AML-193 (cell line): Measurements from ENCODE around the gene ZNF514.
"Not testable (repeated sequence)": the region's sequence is repeated elsewhere in the genome, so short reads cannot be mapped to it uniquely, and the experiment has no call there.

Experiments
- DNase-seq, 2 experiments: peaks; one replicate each; lab custom pipeline; 2025; lab: John Stamatoyannopoulos, UW

Gene ZNF514

DNA sequence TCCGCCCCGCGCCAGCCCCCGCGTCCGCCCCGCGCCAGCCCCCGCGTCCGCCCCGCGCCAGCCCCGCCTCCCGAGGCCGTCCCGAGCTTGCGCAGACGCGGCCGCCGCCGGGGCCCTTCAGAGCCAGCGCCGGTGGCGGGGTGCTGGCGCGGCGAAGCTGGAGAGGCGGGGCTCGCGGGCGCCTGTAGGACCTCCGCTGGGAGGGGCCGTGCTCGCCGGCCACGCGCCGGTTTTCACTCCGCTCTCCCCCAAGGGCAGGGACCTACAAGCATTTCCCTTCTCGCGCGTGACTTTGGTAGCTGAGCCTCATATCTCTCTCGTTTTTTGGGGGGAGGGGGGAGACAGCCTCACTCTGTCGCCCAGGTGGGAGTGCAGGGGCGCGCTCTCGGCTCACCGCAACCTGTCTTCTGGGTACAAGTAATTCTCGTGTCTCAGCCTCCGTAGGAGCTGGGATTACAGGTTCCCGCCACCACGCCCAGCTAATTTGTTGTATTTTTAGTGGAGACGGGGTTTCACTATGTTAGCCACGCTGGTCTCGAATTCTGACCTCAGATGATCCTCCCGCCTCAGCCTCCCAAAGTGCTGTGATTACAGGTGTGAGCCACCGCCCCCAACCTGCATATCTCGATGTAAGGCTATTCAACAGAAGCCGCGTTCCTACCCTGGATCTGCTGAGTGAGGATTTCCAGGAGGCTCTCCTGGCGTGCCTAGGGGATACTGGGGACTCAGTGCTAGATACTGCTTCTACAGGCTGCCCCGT, at the start of gene ZNF514:
ZNF514 (minus strand) TSS at position 159 of the 760 bp plus-strand sequence. CDS start 6,595 bp downstream, outside the sequence.
- peak; percentile 53 to 65 for DNase-seq

DNA sequence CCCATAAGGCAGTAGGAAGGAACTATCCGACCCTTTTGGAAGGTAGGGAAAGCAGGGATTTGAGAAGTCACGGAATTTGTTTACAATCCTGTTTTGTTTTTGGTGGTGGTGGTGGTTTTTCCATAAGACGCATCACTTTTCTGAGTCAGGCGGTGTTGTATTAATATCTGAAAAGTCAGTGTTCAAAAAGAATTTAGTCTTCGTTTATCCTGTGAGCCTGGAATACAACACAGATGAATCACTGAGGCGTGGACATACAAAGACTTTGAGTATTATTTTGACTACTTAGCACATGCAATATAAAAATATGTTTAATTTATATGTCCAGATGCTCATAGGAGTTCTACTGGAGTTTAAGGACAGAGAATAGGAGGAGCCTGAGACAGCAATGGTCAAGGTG, 48.5 kb upstream of the ZNF514 start:
- DNase-seq = no peak

DNA sequence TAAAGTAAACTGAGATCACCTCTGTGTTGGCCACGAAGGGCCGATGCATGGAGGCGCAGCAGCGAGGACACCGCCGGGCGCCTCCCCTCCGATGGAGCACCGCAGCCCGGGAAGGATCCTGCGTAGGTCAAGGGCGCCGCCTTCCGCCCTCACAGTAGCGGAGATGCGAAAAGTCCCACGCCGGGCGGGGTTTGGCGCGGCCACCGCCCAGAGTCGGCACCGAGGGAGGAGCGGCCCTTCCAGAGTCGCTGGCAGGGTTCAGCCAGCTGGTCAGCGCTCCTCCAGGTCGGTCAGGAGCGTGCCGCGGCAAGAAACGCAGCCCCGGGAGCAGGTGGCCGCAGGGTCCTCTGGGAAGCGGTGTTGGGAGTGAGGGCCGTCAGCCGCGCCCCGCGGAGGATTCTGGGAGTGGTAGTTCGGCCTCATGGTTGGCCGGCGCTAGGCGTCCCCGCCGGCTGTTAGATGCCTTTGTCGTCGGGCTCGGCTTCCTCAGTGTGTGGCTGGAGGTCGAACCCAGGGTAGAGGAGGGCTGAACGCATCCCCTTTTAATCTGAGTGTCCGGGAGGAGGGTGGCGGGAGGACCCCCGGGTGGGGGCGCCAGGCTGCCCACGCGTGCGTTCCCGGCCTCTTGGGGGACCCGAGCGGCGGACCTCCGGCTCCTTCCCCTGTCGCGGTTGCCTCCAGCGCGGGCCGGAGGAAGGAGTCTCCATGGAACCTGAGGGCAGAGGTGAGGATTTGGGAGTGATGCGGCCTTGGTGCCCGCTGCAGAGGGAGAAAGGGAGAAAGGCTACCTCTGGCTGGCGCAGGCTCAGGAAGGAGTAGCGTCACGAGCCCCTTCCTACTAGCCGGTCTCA, 47.7 kb upstream of the ZNF514 start, which contains the start of gene ZNF892:
ZNF892 (plus strand) TSS at position 411 of the 851 bp plus-strand sequence; CDS start at position 706, 295 bp downstream.
- peak; percentile 84 to 86 for DNase-seq

DNA sequence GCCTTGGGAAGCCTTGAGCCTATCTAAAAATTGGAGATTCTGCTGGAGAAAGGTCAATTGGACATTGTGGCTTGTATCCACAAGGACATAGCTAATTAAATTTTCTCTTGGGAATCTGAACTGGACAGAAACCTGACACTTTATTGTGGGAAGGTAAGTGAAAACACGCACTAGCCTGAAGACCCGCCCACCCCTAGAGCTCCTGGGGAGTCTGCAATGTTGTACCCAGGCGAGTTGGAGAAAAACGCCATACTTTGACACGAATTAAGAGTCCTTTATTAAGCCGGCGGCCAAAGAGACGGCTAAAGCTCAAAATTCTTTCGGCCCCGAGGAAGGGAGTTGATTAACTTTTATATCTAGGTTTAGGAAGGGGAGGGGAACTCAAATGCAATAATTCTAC, 46.4 kb upstream of the ZNF514 start:
- no peak for DNase-seq

DNA sequence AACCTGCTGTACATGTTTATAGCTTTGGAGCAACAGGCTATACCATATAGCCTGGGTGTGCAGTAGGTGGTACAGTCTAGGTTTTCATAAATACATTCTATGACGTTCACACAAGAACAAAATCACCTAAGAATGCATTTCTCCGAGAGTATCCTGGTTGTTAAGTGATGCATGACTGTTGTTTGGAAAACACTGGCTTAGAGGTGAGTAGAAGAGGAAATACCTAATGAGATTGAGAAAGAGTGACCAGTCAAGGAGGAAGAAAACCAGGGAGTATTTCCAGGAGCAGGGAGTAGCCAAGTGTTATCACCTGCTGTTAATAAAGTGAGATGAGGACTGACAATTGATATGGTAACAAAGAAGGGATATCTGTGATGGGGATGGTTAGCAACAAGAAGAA, 44.7 kb upstream of the ZNF514 start:
- DNase-seq = no peak

DNA sequence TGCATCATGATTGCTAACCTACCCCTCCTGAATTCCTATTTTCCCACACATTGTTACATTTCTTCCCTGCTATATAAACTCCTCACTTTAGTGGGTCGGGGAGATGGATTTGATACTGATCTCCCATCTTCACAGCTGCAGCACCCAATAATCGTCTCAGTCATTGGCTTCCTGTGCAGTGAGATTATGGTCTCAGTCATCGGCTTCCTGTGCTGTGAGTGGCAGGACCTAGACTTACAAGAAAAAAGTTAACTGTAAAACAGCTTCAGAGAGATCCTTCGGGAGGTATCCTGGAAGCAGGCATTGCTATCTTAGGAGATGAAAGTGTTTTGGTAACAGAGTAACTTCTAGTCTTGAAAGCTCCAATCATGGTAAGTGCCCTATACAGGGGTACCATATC, 44.3 kb upstream of the ZNF514 start:
- DNase-seq = no peak

DNA sequence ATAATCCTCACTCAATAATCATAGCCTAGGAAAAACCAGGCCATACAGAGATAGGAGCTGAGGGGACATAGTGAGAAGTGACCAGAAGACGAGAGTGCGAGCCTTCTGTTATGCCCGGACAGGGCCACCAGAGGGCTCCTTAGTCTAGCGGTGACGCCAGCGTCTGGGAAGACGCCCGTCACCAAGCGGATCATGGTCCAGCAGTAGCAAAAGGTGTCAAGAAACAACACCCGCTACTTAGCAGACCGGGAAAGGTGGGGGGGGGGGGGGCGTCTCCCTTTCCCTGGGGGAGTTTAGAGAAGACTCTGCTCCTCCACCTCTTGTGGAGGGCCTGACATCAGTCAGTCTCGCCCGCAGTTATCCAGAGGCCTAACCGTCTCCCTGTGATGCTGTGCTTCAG, 33.3 kb upstream of the ZNF514 start:
- DNase-seq = not testable (repeated sequence)

DNA sequence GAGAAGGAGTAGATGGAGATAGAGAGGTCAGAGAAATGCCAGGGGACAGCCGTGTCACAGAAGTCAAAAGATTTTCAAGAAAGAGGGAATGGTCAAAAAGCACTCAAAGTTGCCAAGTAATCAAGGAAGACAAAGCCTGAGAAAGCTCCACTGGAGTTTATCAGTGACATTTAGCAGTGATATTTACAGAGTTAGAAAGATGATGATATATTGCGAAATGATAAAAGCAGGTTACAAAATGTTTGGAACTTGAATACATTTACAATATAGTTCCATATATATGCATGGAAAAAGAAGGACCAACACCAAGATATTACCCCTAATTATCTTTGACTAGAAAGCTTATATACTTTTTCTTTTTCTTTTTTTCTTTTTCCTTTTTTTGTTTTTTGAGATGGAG, 26.3 kb upstream of the ZNF514 start:
- no peak for DNase-seq

DNA sequence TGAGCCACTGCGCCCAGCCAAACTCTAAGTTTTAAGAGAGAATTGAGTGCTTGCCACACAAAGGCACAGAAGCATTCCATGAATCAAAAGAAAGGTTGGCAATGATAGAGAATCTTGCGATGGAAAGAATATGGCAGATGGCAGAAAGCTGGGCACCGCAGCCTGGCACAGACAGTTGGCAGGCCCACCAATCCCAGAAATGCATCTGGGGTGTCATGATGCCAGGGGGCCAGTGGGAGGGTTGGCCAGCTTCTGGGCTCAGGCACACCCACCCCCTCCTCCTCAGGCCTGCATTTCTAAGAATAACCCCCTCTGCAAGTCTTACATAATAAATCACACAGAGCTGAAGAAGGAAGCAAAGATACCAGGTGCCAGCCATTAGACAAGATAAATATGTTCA, 25.5 kb upstream of the ZNF514 start:
- DNase-seq = no peak

DNA sequence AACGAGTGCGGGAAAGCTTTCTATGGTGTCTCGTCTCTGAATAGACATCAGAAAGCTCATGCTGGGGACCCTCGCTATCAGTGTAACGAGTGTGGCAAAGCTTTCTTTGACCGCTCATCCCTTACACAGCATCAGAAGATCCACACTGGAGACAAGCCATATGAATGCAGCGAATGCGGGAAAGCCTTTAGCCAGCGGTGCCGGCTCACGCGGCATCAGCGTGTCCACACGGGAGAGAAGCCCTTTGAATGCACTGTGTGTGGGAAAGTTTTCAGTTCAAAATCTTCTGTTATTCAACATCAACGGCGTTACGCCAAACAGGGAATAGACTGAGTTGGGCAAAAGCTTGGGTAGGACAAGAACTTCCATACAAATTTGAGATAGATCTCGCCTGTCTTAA, 22.1 kb upstream of the ZNF514 start:
- DNase-seq = no peak

DNA sequence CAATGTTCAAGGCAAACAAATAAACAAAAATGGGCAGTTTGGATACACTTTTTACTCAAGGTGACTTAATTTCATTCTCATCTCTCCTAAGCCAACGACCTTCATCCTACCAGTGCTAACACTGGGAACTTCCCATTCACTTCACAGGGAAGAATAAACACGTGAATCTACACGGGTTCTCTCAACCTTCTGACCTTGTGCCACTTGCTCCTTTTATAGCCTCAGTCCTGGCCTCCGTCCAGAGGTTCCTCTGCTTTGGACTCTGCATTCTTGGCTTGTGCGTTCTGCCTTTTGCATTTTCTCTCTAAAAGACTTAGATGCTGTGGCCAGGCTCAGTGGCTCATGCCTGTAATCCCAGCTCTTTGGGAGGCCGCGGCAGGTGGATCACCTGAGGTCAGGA, 19.8 kb upstream of the ZNF514 start:
- DNase-seq = no peak

DNA sequence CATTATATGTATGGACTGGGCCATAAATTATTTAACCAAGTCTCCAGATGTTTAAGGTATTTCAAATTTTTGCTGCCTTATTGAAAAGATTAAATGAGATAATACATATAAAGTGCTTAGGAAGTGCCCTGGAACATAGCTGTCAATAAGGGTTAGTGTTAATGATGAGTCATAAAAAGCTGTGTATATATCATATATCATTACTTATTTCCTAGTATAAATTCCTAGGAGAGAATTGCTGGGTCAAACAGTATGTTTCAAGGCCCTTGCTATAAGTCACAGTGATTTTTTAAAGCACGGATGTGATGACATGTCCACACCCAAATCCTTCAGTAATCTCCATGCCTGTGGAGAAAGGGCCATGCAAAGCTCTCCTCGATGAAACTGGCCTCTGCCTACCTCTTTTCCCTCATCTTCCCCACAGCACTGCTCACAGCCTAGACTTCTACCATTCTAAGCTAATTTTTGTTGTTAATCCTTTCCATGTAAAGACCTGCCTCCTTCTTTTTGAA, 14.4 kb upstream of the ZNF514 start:
- DNase-seq = no peak

DNA sequence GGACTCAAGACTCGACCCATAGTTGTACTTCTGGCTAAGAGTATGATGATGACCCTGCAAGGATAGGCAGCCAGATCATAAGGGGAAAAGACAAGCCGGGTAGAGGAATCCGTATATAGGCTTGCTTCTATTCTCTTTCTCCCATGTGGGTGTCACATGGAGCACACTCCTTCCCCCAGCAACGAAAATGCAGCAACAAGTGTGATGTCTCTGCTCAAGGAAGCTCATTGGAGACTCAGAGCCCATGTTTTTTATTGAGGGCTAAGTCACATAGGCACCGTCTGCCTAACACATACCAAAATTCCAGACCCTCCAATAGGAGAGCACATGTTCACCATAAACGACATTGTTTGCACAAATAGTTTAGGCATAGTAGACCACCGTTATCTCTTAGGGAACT, 12.3 kb upstream of the ZNF514 start:
- no peak for DNase-seq

DNA sequence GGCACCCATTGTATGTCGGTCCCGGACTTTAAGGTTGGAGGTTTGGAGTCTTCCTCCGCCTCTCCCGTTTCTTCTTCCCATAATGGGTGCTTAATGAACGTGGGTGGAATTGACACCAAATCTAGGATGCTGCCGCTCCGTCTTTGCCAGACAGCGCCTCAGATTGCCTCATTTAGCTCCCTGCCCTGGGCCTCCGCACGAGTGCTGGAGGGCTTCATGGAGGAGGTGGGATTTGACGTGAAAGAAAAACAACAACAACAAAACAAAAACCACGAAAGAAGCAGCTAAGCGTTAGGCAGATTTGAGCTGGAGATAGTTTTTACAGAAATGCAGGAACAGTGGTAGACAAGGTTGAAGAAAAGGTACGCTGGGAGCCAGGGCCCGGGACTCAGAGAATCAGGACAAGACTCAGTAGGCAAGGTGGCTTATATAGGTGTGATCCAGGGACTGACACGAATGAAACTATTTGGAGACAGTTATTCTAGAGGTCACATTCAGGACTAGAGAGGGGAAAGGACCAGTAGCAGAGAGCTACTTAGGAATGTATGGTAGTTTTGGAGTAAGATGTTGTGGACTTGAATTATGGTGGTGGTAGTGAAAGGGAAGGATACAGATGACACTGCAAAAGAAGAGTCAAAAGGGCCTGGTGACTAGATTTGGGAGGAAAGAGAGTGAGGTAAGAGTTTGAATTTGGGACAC, 6.6 kb upstream of the ZNF514 start:
- DNase-seq = no peak

DNA sequence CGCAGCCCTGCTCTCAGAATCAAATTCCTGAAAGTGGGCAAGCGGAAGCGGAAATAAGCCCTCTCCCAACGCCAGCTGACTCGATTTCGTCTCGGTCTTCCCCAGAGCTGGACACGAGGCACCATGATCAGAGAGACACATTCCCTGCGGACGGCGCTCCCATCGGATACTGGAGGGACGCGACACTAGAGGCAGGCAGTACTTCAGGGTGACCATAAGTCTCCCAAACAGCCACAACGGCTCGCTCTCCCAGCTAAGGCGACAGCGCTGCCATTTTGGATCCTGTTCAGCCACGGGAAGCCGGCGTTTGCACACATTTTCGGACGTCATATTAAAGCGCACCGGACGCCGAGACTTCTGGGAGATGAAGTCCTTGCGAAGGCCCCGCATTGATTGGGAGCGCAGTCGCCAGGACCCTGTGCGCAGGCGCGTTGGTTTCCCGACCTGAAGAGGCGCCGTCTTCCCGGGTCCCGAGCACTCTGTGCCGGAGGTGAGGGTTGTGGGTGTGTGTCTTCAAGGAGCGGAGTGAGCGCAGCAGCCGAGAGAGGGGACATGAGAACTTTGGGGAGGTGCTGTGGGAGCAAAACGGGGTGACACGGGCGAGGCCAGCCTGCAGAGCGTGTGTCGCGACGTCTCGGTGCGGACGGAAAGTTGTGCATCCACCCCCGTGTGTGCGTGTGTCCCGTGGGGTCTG, 5.9 kb upstream of the ZNF514 start, which contains the start of gene ZNF2:
ZNF2 (plus strand) TSS at position 439 of the 694 bp plus-strand sequence. CDS start 10,418 bp downstream, outside the sequence.
- DNase-seq = peak; percentile 93

DNA sequence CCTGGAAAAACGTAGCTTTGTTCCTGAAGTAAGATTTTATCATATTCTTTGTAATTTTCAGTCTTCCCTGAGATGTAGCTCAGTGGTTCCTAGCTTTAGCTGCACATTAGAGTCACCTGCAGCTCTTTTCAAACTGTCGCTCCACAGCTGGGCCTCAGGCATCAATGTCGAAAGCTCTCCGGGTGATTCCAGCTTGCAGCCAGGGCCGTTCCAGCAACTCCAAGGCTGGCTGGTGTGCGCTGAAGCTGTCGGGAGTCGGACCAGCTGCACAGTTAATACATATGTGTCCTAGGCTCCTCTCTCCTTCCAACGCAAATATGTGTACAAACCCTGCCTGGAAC, 5.4 kb upstream of the ZNF514 start:
- peak in 1 of 2 experiments; percentile 30 for DNase-seq

DNA sequence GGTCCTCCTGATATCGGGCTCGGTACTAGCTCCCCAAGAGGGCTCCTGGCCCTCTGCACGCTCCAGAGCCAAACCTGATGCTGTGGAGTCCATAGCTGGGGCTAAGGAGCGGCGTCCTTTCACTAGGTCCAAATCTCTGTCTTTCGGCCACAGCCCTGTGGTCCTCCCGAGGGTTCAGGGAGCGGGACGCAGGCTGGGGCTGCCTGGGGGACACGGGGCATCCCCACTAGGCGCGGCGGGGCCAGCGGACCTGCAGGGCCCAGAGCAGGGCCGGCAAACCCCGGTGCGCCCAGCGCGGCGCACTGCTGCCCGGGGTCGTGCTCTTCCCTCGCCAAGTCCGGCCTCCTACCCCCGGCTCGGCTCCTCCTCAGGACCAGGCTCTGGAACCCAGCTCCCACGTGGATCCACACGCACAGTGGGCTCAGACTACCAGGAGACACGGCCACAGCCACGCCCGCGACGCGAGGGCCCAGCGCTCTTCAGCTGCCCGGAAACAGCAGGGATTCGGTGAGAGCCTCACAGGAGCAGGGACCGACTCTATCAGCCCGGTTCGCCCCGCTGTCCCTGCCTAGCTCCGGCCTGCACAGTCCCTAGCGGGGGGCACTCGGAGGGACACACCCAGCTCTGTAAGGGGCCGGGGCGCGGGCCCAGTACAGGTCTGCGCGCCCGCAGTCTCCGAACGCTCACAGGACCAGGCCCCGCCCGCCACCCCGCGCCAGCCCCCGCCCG, 593 bp downstream of the ZNF514 start:
- DNase-seq = no peak

DNA sequence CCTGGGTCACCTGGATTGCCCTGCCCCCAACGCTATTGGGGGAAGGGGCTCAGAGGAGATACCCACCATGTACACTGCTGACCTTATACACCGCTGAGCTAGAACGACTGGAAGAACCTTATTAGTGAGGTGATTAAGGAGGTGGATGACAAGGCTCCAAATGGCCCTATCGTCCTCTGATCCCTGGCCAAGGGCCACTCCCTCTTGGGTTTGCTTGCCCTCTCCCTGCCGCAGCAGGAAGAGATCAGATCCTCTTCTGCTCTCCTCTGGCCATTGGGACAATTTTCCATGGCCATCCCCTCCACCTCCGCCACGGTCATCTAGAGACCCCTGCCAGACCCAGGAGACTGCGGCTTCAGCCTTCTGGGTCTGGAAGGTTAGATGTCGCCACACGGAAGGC, 1.2 kb downstream of the ZNF514 start:
- no peak for DNase-seq

DNA sequence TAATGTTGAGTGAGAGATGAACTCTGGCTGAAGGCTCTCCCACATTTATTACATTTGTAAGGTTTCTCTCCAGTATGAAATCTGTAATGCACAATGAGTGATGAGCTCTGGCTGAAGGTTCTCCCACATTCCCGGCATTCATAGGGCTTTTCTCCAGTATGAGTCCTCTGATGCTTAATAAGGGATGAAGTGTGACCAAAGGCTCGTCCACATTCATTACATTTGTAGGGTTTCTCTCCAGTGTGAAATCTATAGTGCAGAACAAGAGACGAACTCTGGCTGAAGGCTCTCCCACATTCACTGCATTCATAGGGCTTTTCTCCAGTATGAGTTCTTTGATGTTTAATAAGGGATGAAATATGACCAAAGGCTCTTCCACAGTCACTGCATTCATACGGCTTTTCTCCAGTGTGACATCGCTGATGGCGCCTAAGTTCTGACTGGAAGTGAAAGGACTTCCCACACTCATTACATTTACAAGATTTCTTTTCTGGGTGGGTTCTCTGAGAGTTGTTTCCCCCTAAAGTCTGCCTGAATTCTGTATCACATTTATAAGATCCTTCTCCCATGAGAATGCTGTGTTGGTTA, 10.2 kb downstream of the ZNF514 start:
- no peak for DNase-seq

DNA sequence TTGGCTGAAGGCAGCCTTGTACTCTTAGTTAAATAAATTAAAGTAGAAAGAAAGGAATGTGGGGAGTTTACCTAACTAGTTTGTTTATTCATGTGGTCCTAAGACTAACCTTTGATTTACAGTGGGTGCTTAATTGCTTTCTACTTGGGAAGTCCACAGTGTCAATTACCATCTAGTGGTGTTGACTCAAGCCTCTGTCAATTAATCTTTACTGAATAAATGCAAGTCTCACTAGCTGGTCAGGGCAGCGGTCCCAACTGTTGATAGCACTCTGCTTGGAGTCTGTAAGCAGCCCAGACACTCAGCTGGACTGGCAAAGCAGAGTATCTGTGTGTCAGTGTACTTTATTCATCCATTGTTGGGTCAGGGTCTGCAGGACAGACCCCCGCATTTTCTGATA, 15.8 kb downstream of the ZNF514 start:
- no peak for DNase-seq

DNA sequence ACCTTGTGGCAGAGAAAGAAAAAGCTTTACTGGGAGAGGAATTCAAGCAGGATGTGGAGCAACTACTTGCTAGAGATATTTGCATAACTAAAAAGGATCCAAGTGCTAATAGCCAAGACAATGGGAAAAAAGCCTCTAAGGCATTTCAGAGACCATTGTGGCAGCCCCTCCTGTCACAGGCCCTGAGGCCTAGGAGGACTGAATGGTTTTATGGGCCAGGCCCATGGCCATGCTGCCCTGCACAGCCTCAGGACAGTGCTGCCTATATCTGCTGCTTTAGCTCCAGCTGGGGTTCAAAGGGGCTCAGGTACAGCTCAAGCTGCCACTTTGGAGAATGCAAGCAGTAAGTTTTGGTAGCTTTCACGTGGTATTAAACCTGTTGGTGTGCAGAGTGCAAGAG, 20.9 kb downstream of the ZNF514 start:
- DNase-seq = no peak
